GM19372 (cell line): Measurements from ENCODE around the gene AK1.

Source experiments
- ATAC-seq: cut with Tn5 transposase; IDR thresholded peaks from one replicate; pipeline ENCODE4 v1.9.1; 2021; ENCODE audit warnings: mild to moderate bottlenecking, low read depth, moderate library complexity; ENCODE audit not compliant: unreplicated experiment

The AK1 gene

GRCh38 chr9:127877566-127877998 lies at the start of gene AK1:
Gene AK1 (minus strand): TSS chr9:127877675. CDS start chr9:127874617, 3,058 bp downstream.
- no peak for ATAC-seq

GRCh38 chr9:127926906-127927200 lies 49.4 kb upstream of the AK1 start:
- ATAC-seq: no peak

- no peak for ATAC-seq
Measured at GRCh38 chr9:127925959-127926905, 48.8 kb upstream of the AK1 start.

- ATAC-seq: no peak
Measured at GRCh38 chr9:127924736-127925444, 47.4 kb upstream of the AK1 start.

- ATAC-seq: no peak
Measured at GRCh38 chr9:127923771-127924170, 46.3 kb upstream of the AK1 start.

GRCh38 chr9:127923046-127923445 lies 45.6 kb upstream of the AK1 start:
- ATAC-seq: no peak

GRCh38 chr9:127921557-127922120 lies 44.2 kb upstream of the AK1 start:
- ATAC-seq: no peak

- ATAC-seq: no peak
Measured at GRCh38 chr9:127920794-127921193, 43.3 kb upstream of the AK1 start.

GRCh38 chr9:127919253-127919815 lies 41.9 kb upstream of the AK1 start:
- no peak for ATAC-seq

GRCh38 chr9:127918183-127919107 lies 41.0 kb upstream of the AK1 start:
- ATAC-seq: no peak

GRCh38 chr9:127917603-127918002 lies 40.1 kb upstream of the AK1 start:
- ATAC-seq: no peak

GRCh38 chr9:127916720-127917581 lies 39.5 kb upstream of the AK1 start, which contains the start of gene ST6GALNAC4:
Gene ST6GALNAC4 (minus strand): TSS chr9:127917041. CDS start chr9:127916419, 622 bp downstream.
- peak; percentile 78 for ATAC-seq

- no peak for ATAC-seq
Measured at GRCh38 chr9:127915801-127916719, 38.6 kb upstream of the AK1 start.

- ATAC-seq: no peak
Measured at GRCh38 chr9:127915325-127915752, 37.9 kb upstream of the AK1 start.

GRCh38 chr9:127913682-127914081 lies 36.2 kb upstream of the AK1 start:
- ATAC-seq: no peak

GRCh38 chr9:127912882-127913281 lies 35.4 kb upstream of the AK1 start:
- ATAC-seq: no peak

GRCh38 chr9:127912296-127912695 lies 34.8 kb upstream of the AK1 start:
- no peak for ATAC-seq
